NCI-H748 treated with DMSO at 0.1 percent for 48 hours (cell line): ENCODE measurements around the gene CPNE7.

Source experiments
- DNase-seq: peaks from one replicate; lab custom pipeline; 2025; lab: John Stamatoyannopoulos, UW

CPNE7 gene

DNA sequence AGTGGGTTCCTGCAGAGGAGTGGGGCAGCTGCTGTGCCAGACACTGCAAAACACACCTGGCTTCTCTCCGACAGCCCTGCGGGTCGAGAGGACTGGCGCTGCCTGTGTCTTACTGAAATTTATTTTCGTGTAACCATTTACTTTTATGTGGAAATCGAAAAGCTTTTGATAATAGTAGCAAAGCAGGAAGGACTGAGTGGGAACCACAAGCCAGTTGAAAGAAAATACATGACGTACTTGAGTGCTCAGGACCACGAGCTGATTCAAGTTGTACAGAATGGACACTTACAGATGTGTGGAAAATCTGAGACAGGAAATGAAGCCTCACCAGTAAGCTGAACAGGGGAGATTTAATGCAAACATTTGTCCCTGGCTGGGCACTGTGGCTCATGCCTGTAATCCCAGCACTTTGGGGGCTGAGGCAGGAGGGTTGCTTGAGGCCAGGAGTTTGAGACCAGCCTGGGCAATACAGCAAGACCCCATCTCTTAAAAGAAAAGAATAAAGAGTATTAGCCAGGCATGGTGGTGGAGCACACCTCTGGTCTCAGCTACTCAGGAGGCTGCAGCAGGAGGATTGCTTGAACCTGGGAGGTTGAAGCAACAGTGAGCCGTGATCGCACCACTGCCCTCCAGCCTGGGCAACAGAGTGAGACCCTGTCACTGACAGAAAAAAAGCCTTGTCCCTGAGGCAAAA, 26.4 kb upstream of the CPNE7 start:
- no peak for DNase-seq

DNA sequence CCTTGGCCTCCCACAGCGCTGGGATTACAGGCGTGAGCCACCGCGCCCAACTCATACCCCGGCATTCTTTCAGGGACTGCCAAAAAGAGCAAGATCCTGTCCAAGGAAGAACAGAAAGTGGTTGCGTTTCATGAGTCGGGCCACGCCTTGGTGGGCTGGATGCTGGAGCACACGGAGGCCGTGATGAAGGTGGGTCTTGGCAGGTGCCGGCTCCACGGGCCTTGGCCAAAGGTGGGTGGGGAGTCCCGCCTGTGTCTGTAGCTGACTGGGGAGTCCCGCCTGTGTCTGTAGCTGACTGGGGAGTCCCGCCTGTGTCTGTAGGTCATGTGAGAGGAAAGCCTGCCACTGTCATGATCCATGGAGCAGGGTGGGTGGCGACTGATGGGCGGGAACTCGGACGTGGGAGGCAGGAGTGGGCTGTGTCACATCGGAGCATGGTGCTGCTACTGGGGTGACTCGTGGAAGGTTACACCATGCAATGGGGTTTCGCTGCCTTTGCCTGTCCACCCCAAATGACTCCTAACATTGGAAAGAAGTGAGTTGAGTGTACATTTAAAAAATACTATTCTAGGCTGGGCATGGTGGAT, 25.0 kb upstream of the CPNE7 start:
- no peak for DNase-seq

DNA sequence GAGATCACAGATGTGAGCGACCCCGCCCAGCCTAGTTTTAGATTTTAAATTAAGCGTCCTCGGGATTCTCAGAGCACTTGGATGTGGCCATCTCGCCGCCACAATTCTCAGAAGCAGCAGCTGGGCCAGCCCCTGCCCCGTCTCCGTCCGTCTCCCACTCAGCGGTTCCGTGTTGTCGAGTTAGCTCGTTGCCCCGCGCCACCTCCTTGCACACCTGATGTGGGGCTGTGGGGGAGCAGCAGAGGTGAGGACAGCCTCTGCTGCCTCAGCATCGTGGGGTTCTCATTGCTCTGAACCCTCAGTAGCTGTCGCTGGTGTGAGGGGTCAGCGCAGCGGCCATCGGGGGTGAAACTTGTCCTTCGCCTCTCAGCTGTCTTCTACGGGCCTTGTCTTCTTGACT, 23.2 kb upstream of the CPNE7 start:
- no peak for DNase-seq

DNA sequence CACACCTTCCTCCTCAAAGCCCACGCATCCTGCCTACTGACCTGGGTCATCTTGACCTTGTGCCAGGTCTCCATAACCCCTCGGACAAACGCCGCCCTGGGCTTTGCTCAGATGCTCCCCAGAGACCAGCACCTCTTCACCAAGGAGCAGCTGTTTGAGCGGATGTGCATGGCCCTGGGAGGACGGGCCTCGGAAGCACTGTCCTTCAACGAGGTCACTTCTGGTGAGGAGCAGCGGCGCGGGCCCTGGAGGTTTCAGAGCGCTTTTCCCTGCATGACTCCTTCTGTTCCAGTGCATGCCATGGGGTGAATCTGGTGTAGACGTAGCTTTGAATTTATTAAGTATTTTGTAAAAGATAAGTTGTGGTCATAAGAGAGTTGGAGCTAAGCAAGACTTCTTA, 22.6 kb upstream of the CPNE7 start:
- DNase-seq = no peak

DNA sequence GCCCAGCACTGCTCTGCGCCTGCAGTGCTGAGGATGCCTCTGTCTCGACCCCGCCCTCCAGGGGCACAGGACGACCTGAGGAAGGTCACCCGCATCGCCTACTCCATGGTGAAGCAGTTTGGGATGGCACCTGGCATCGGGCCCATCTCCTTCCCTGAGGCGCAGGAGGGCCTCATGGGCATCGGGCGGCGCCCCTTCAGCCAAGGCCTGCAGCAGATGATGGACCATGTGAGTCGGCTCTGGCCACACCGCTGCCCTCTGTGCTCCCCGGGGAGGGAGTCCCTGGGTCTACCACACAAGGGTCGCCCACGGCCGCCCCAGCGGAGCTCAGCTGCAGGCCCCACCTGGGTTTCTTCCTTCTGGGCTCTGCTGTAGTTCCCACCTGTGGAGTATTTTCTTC, 21.8 kb upstream of the CPNE7 start:
- DNase-seq = no peak

DNA sequence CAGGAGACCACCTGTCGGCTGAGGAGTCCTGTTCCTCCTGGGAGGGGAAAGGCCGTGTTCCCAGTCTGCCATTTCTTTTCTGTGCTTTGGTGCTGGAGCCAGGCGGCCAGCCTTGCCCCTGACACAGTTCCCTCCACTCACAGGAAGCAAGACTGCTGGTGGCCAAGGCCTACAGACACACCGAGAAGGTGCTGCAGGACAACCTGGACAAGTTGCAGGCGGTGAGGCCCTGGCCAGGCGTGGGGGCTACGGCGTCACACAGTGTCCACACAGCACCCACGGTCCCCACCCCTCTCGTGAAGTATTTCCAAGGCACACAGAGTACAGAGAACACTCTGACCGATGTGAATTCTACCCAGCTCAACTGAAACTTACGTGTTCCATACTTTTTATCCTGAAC, 21.2 kb upstream of the CPNE7 start:
- DNase-seq = no peak

DNA sequence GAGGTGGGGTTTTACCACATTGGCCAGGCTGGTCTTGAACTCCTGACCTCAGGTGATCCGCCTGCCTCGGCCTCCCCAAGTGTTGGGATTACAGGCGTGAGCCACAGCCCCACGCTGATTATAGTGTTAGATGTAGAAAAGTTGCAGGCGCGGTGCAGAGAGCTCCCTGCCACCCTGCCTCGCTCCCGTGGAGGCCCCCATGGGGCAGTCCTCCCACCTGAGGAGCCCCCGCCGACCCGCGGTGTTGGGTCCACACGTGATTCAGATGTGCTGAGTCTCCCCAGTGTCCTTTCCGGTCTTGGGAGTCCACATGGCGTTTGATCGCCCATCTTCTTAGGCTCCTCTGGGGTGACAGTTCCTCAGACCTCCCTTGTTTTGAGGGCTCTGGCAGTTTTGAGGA, 20.3 kb upstream of the CPNE7 start:
- DNase-seq = no peak

DNA sequence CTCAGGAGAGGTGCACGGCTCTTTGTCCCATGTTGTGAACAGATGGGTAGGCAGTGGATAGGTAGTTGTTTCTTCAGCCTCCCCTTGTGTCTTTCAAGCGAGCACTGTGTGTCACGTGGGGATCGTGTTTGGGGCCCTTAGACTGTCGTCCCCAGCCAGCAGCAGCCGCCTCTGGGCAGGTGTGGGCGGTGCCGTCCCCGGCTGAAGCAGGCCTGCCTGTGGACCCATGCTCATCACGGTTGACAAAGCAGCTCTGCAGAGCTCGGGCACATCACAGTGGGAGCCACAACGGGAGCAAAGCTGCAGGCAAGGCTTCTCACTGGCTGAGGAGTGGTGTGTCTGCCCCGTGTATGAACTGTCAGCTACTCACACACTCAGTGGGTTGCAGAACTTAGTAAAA, 19.8 kb upstream of the CPNE7 start:
- no peak for DNase-seq

DNA sequence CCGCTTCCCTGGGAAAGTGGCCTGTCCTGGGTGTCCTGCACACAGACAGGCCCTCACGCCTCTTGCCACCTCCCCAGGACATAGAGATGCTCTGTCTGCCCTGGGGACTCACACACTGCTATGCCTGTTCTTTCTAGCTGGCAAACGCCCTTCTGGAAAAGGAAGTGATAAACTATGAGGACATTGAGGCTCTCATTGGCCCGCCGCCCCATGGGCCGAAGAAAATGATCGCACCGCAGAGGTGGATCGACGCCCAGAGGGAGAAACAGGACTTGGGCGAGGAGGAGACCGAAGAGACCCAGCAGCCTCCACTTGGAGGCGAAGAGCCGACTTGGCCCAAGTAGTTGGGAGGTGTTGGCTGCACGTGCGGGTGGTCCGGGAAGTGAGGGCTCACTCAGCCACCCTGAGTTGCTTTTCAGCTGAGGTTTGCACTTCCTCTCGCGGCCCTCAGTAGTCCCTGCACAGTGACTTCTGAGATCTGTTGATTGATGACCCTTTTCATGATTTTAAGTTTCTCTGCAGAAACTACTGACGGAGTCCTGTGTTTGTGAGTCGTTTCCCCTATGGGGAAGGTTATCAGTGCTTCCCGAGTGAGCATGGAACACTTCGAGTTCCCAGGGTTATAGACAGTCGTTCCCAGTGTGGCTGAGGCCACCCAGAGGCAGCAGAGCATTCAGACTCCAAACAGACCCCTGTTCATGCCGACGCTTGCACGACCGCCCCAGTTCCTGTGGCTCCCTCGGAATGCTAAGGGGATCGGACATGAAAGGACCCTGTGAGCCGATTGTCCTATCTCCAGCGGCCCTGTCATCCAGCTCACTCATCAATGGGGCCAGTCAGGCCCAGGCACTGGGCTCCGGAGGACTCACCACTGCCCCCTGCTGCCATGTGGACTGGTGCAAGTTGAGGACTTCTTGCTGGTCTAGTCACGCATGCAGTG, 18.5 kb upstream of the CPNE7 start:
- DNase-seq = no peak

DNA sequence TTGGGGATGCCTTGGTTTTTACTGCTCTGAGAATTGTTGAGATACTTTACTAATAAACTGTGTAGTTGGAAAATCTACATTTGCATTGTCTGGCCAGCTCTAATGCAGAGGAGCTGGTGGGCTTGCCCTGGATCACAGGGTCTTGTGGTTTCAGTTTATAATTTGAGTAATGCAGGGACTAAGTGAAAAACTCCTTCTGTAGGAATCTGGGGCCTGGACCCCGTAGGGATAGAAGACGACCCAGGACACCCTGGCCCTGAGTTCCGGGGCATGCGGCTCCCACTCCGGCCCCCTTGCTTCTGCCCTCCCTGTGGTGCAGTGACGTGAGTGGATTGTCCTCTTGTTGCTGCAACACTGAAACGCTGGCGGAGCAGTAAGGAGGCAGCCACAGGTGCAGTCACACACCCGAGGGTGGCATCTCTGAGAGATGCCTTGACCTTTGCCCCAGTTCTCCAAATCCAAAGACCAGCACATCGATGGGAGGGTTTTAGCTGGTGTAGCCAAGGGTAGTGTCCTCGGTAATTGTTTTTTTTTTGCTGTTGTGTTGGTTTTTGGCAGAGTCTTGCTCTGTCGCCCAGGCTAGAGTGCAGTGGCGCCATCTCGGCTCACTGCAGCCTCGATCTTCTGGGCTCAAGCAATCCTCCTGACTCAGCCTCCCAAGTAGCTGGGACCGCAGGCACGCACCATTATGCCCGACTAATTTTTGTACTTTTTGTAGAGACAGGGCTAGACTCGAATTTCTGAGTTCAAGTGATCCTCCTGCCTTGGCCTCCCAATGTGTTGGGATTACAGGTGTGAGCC, 17.7 kb upstream of the CPNE7 start:
- DNase-seq = no peak

DNA sequence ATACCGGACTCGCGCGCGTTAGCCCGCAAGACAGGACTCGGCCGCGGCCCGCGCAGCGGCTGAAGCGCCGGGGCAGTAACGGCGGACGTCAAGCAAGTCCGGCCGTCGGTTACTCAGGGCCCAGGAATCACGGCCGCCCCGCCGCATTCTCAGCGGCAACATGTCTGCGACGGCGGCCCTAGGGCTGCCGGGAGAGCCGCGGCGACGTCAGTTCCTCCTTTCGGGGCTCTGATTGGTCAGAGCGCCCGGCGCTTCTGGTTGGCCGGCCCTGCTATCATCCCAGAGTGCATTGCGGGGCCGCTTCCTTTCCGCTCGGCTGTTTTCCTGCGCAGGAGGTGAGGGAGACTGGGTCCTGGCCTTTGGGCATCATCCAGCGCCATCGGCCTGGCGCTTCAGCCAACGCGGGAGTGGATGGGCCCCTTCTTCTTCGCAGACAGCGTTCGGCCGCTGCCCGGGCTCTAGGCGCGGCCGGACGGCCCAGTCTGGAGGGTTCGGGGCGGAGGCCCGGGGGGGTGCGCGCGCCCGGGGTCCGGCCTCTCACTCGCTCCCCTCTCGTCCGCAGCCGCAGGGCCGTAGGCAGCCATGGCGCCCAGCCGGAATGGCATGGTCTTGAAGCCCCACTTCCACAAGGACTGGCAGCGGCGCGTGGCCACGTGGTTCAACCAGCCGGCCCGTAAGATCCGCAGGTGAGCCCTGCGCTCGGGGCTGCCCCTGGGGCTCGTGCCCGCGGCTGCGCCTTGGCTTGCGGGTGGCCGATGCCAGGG, 15.0 kb upstream of the CPNE7 start, which contains the start of gene RPL13:
Gene RPL13, plus strand, starts transcription at position 305 of the 764 bp plus-strand sequence. Its CDS starts 278 bp downstream, at position 583.
- DNase-seq = peak; percentile 69

DNA sequence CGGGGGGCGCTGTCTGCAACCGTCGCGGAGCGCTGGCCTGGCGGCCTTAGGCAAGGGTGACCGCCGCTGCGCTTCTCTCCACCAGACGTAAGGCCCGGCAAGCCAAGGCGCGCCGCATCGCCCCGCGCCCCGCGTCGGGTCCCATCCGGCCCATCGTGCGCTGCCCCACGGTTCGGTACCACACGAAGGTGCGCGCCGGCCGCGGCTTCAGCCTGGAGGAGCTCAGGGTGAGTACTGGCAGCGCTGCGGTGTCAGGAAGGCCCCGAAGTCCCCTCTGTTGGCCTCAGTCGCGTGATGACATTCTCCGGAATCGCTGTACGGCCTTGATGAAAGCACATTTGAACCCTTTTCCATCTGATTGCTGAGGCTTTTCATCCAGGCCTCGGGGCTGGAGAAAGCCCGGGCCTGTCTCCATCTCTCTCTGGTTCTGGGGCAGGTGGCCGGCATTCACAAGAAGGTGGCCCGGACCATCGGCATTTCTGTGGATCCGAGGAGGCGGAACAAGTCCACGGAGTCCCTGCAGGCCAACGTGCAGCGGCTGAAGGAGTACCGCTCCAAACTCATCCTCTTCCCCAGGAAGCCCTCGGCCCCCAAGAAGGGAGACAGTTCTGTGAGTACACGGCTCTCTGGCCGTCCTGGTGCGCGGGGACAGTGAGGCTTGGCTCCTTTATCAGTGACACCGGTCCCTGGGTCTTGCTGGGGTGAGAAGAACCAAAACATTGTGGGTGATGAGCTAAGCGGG, 14.2 kb upstream of the CPNE7 start:
- no peak for DNase-seq

DNA sequence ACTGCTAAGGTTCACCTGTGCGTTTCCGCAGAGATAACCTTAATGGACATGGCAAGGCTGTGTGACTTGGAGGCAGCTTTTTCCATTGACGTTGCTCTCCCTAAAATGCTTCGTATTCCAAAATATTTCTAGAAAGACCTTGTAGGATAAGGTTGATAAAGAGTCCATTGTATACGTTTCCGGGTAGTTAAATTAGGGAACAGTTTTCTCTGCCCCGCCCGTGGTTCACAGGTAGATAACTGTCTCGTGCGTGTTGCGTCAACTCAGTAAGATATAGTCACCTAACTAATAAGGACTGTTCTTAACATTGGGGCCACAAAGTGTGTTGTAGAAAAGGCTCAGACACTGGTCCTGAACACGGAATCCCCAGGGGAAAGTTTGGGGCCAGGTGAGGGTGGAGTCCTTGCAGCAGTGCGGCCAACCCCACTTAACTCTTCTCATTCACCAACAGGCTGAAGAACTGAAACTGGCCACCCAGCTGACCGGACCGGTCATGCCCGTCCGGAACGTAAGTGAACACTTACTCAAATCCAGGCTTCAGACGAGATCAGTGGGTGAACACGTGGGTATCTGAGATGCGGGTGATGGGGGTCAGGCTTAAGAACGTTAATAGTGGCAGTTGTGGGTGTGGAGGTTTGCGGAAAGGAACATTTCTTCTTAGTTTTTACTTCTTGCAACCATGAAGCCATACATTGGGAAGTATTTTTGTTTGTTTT, 13.5 kb upstream of the CPNE7 start:
- DNase-seq = no peak

DNA sequence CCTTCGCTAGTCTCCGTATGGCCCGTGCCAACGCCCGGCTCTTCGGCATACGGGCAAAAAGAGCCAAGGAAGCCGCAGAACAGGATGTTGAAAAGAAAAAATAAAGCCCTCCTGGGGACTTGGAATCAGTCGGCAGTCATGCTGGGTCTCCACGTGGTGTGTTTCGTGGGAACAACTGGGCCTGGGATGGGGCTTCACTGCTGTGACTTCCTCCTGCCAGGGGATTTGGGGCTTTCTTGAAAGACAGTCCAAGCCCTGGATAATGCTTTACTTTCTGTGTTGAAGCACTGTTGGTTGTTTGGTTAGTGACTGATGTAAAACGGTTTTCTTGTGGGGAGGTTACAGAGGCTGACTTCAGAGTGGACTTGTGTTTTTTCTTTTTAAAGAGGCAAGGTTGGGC, 12.6 kb upstream of the CPNE7 start:
- DNase-seq = no peak

DNA sequence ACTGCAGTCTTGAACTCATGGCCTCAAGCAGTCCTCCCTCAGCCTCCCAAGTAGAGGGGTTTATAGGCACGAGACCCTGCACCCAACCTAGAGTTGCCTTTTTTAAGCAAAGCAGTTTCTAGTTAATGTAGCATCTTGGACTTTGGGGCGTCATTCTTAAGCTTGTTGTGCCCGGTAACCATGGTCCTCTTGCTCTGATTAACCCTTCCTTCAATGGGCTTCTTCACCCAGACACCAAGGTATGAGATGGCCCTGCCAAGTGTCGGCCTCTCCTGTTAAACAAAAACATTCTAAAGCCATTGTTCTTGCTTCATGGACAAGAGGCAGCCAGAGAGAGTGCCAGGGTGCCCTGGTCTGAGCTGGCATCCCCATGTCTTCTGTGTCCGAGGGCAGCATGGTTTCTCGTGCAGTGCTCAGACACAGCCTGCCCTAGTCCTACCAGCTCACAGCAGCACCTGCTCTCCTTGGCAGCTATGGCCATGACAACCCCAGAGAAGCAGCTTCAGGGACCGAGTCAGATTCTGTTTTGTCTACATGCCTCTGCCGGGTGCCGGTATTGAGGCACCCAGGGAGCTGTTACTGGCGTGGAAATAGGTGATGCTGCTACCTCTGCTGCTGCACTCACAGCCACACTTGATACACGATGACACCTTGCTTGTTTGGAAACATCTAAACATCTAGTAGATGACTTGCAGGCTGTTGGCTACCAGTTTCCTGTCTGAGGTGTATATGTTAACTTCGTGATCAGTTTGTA, 11.7 kb upstream of the CPNE7 start:
- no peak for DNase-seq

DNA sequence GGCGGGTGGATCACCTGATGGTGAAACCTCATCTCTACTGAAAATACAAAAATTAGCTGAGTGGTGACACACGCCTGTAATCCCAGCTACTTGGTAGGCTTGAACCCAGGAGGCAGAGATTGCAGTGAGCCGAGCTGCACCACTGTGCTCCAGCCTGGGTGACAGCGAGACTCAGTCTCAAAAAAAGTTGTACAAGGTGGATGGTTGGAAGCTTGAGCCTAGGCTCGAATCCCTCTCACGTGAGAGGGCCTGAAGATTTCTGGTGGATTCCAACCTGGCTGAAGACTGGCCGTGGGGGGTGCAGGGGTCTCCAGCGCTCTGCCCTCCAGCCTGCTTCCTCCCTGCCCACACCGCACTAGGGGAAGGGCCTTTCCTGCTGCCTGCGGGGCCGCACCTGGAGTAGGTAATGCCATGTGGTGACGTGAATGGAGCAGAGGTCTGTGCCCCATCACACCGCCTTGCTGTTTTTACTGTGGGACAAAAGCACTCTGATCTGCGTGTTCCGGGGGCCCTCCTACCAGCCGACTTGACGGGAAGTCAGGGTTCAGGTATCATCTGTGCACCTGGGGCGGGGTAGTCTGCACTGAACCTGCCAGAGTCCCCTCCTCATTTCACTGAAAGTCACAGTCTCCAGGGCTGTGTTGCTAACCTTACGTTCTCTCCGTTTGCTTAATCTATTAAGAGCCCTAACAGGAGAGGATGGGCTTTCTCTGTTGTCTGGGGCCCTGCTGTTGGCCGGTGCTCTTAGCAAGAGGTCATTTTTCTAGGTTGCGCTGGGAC, 10.9 kb upstream of the CPNE7 start:
- no peak for DNase-seq

DNA sequence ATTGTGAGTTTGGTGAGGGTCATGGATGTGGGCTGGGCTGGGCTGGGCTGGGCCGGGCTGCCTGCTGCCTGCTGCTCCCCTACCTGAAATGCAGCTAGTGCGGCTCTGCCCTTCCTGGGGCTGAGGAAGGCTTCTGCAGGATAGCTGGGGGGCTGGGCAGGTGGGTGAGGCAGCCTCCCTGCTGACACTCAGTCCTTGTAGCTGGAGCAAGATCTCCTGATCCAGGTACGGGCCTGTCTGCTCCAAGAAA, 10.4 kb upstream of the CPNE7 start:
- DNase-seq = no peak

DNA sequence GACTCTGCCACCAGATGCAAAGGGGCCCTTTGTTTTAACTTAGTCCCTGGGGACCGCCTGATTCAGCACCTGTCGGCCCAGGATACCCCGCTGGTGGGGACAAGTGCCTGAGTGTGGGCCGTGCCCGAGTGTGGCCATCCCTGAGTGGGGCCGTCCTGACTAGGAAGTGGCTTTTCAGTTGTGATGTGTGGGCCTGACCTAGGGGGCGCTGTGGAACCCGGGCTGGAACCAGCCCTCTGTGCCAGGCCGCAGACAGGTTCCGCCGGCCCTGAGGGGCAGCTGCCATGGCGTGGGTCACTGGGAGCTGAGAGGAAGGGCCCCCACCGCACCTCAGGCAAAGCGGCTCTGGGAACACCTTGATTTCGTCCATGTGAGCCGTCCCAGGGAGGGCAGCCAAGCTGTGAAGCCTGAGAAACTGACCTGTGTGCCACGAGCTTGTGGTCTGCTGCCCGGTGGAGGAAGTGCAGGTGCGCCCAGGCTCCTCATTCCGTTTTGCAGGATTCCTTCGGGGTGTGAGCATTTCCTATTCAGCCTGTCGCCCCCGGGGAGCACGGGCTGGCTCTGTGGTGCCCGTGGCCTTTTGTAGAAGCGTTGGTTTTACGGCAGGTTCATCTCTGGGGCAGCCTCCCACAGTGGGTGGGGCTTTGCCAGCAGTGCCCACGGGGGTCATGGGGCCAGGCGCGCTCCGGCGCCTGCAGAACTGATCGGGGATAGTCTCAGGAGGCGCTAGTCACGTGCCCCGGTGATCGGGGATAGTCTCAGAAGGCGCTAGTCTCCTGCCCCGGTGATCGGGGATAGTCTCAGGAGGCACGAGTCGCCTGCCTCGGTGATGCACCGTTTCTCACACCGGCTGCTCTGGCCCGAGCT, 9.8 kb upstream of the CPNE7 start:
- no peak for DNase-seq
